SU-DHL-6 (cell line): ENCODE results near the gene CCDC170.

Experiments used
- H2AFZ ChIP-seq: fragments of 200-600 bp; sonication (generic); 2 replicates; pipeline ENCODE4 v1.6.1; 2014; ENCODE audit warnings: low read depth, mild to moderate bottlenecking, moderate library complexity, mixed read lengths, antibody characterized with exemption, low read length; ENCODE audit not compliant: severe bottlenecking
- H3F3A ChIP-seq: fragments of 200-600 bp; shearing (Covaris generic); 2 replicates; pipeline ENCODE4 v1.6.0; 2016; ENCODE audit warnings: antibody characterized with exemption, mild to moderate bottlenecking; ENCODE audit not compliant: insufficient read depth
- H3K27ac ChIP-seq: fragments of 200-600 bp; sonication (generic); 2 replicates; pipeline ENCODE4 v1.5.1; 2016; ENCODE audit warnings: low read depth, mild to moderate bottlenecking, low read length, moderate library complexity, mixed read lengths
- H3K27me3 ChIP-seq: fragments of 200-600 bp; sonication (generic), shearing (Covaris generic); 2 replicates; pipeline ENCODE4 v1.6.0; 2014; ENCODE audit warnings: mild to moderate bottlenecking, low read length
- H3K36me3 ChIP-seq: fragments of 200-600 bp; sonication (generic); 2 replicates; pipeline ENCODE4 v1.6.1; 2014; ENCODE audit warnings: mild to moderate bottlenecking, low read length, mixed read lengths
- H3K4me2 ChIP-seq: fragments of 300-600, 200-600 bp; shearing (Covaris generic), sonication (generic); 2 replicates; pipeline ENCODE4 v1.6.0; 2014; ENCODE audit warnings: low read length, low read depth, mild to moderate bottlenecking; ENCODE audit not compliant: poor library complexity, severe bottlenecking
- H3K4me3 ChIP-seq: fragments of 200-600 bp; sonication (generic); 2 replicates; pipeline ENCODE4 v1.5.1; 2014; ENCODE audit warnings: antibody characterized with exemption, low read length, mild to moderate bottlenecking, mixed read lengths; ENCODE audit not compliant: insufficient read depth, poor library complexity, severe bottlenecking
- H3K79me2 ChIP-seq: fragments of 200-600 bp; sonication (generic); 2 replicates; pipeline ENCODE4 v1.6.1; 2014; ENCODE audit warnings: mild to moderate bottlenecking, low read length, moderate library complexity; ENCODE audit not compliant: insufficient read depth
- H3K9ac ChIP-seq: fragments of 200-600 bp; sonication (generic); 2 replicates; pipeline ENCODE4 v1.7.0; 2014; ENCODE audit warnings: mild to moderate bottlenecking, low read length
- H3K9me2 ChIP-seq: fragments of 200-600 bp; sonication (generic); replicated peaks from 2 replicates; pipeline ENCODE4 v1.6.1; 2014; ENCODE audit warnings: low read length; ENCODE audit not compliant: insufficient read depth
- H3K9me3 ChIP-seq: fragments of 200-600 bp; sonication (generic); 2 replicates; pipeline ENCODE4 v1.6.1; 2014; ENCODE audit warnings: low read length, mixed read lengths; ENCODE audit not compliant: insufficient read depth
- H4K20me1 ChIP-seq: fragments of 200-600 bp; sonication (generic); 2 replicates; pipeline ENCODE4 v1.6.1; 2014; ENCODE audit warnings: low read depth, mild to moderate bottlenecking, antibody characterized with exemption, low read length, moderate library complexity, mixed read lengths
- CTCF ChIP-seq: fragments of 200-600 bp; sonication (generic); IDR thresholded peaks from one replicate; pipeline ENCODE4 v1.5.1; 2017; ENCODE audit warnings: antibody characterized with exemption, mild to moderate bottlenecking, low read length, moderate library complexity; ENCODE audit not compliant: insufficient read depth, poor library complexity, severe bottlenecking
- EZH2phosphoT487 ChIP-seq: fragments of 200-600 bp; sonication (generic), shearing (Covaris generic); conservative IDR thresholded peaks from 2 replicates; pipeline ENCODE4 v1.6.1; 2018; ENCODE audit warnings: mild to moderate bottlenecking, antibody characterized with exemption, low read length, moderate library complexity, mixed read lengths

CCDC170 gene

GRCh38 chr6:151633526-151634335 lies 139.9 kb downstream of the CCDC170 start:
- Histone ChIP-seq H3K4me2 (no peak overlapping the region), H2AFZ (no peak overlapping the region), H3F3A (no peaks in the 10 kb centered on the region), H3K9me2 (no peaks in the 10 kb centered on the region), H3K9me3 (no peaks in the 10 kb centered on the region), H3K36me3 (no peaks in the 10 kb centered on the region), H3K27me3 (no peaks in the 10 kb centered on the region), H4K20me1 (no peaks in the 10 kb centered on the region), H3K27ac (no peak overlapping the region), H3K79me2 (no peaks in the 10 kb centered on the region), H3K9ac (no peak overlapping the region), H3K4me3 (no peak overlapping the region)
- no peak for TF ChIP-seq EZH2phosphoT487
- TF ChIP-seq CTCF, result no peak

GRCh38 chr6:151634336-151634720 lies 140.5 kb downstream of the CCDC170 start:
- TF ChIP-seq EZH2phosphoT487 (no peak), CTCF (no peak)
- Histone ChIP-seq H3K4me3 (no peak overlapping the region), H3K9me3 (no peaks in the 10 kb centered on the region), H3K27ac (no peak overlapping the region), H2AFZ (no peak overlapping the region), H3K4me2 (no peak overlapping the region), H3K27me3 (no peaks in the 10 kb centered on the region), H3K79me2 (no peaks in the 10 kb centered on the region), H3F3A (no peaks in the 10 kb centered on the region), H3K9ac (no peak overlapping the region), H3K36me3 (no peaks in the 10 kb centered on the region), H3K9me2 (no peaks in the 10 kb centered on the region), H4K20me1 (no peaks in the 10 kb centered on the region)

GRCh38 chr6:151635741-151636140 lies 141.9 kb downstream of the CCDC170 start:
- Histone ChIP-seq H3K36me3 (no peaks in the 10 kb centered on the region), H3K9me2 (no peaks in the 10 kb centered on the region), H3F3A (no peaks in the 10 kb centered on the region), H3K79me2 (no peaks in the 10 kb centered on the region), H4K20me1 (no peaks in the 10 kb centered on the region), H3K27ac (no peak overlapping the region), H3K4me2 (no peak overlapping the region), H3K27me3 (no peaks in the 10 kb centered on the region), H3K9ac (no peak overlapping the region), H3K4me3 (no peak overlapping the region), H3K9me3 (no peaks in the 10 kb centered on the region), H2AFZ (no peak overlapping the region)
- TF ChIP-seq CTCF (no peak), EZH2phosphoT487 (no peak)
